ENCODE data around the gene VDAC1. TPM values are rescaled to one million over a fixed set of nuclear protein-coding genes. Genes with fewer than 3 reads are reported as not detected.
A peak's percentile ranks its signal among the peaks of the same experiment; 100 is the strongest.
"Not testable (repeated sequence)": the region's sequence is repeated elsewhere in the genome, so short reads cannot be mapped to it uniquely, and the experiment has no call there.

VDAC1 gene
- total RNA-seq, 2 donors from 2014 or later, result 202 to 226 TPM

GRCh38 chr5:134037160-134037559, 32.4 kb upstream of the VDAC1 start:
- Histone ChIP-seq H3K4me1 (ENCODE audit: control insufficient read depth, insufficient read depth, low read length) (no peaks in the 10 kb centered on the region), H3K27ac (ENCODE audit: low read depth, low read length) (no peak overlapping the region), H3K9ac (ENCODE audit: extremely low read depth, low read length, poor library complexity, severe bottlenecking) (no peak overlapping the region), H3K4me3 (ENCODE audit: low read length) (no peak overlapping the region), H3K27me3 (ENCODE audit: control insufficient read depth, insufficient read depth, low read length, poor library complexity, severe bottlenecking) (no peaks in the 10 kb centered on the region), H3K36me3 (ENCODE audit: control insufficient read depth, insufficient read depth, low read length) (no peaks in the 10 kb centered on the region), H3K9me3 (ENCODE audit: control insufficient read depth, low read length) (no peaks in the 10 kb centered on the region)
- Mint-ChIP-seq H3K9me3 (peaks cover 2% of the 10 kb centered on the region), H3K4me3 (no peak overlapping the region), H3K27ac (no peak overlapping the region), H3K36me3 (ENCODE audit: low read depth) (no peaks in the 10 kb centered on the region), H3K27me3 (ENCODE audit: insufficient read depth) (no peaks in the 10 kb centered on the region), H3K4me1 (peaks cover 8% of the 10 kb centered on the region)
- DNase-seq, result no peak
- TF ChIP-seq CTCF (conservative IDR thresholded peaks at IDR 0.05), result peak; percentile 16
- WGBS, 2 experiments (ENCODE audit: insufficient coverage in 1 of 2, insufficient read length in 1 of 2), result 74 to 80% methylated on average over 2 of the region's 2 CpGs

- Mint-ChIP-seq H3K27me3 (ENCODE audit: insufficient read depth) (peaks cover 1% of the 10 kb centered on the region), H3K36me3 (ENCODE audit: low read depth) (no peaks in the 10 kb centered on the region), H3K4me1 (peaks cover 8% of the 10 kb centered on the region), H3K4me3 (no peak overlapping the region), H3K27ac (no peak overlapping the region), H3K9me3 (peaks cover under 1% of the 10 kb centered on the region)
- Histone ChIP-seq H3K27me3 (ENCODE audit: control insufficient read depth, insufficient read depth, low read length, poor library complexity, severe bottlenecking) (no peaks in the 10 kb centered on the region), H3K27ac (ENCODE audit: low read depth, low read length) (no peak overlapping the region), H3K9ac (ENCODE audit: extremely low read depth, low read length, poor library complexity, severe bottlenecking) (no peak overlapping the region), H3K4me1 (ENCODE audit: control insufficient read depth, insufficient read depth, low read length) (no peaks in the 10 kb centered on the region), H3K36me3 (ENCODE audit: control insufficient read depth, insufficient read depth, low read length) (no peaks in the 10 kb centered on the region), H3K9me3 (ENCODE audit: control insufficient read depth, low read length) (no peaks in the 10 kb centered on the region), H3K4me3 (ENCODE audit: low read length) (no peak overlapping the region)
- TF ChIP-seq CTCF (conservative IDR thresholded peaks at IDR 0.05), result no peak
- WGBS, 2 experiments (ENCODE audit: insufficient coverage in 1 of 2, insufficient read length in 1 of 2), result 92 to 93% methylated on average over 14 to 18 of the region's 18 CpGs
- no peak for DNase-seq
Measured at GRCh38 chr5:134034326-134034725, 29.6 kb upstream of the VDAC1 start.

GRCh38 chr5:134030303-134030964, 25.7 kb upstream of the VDAC1 start:
- not testable (repeated sequence) for H3K9ac ChIP-seq (ENCODE audit: extremely low read depth, low read length, poor library complexity, severe bottlenecking); H3K4me1 Mint-ChIP-seq; H3K27me3 Mint-ChIP-seq (ENCODE audit: insufficient read depth); H3K27ac ChIP-seq (ENCODE audit: low read depth, low read length); H3K9me3 ChIP-seq (ENCODE audit: control insufficient read depth, low read length); H3K36me3 Mint-ChIP-seq (ENCODE audit: low read depth); H3K4me1 ChIP-seq (ENCODE audit: control insufficient read depth, insufficient read depth, low read length); H3K27ac Mint-ChIP-seq; H3K9me3 Mint-ChIP-seq; H3K36me3 ChIP-seq (ENCODE audit: control insufficient read depth, insufficient read depth, low read length); H3K4me3 Mint-ChIP-seq; H3K4me3 ChIP-seq (ENCODE audit: low read length); H3K27me3 ChIP-seq (ENCODE audit: control insufficient read depth, insufficient read depth, low read length, poor library complexity, severe bottlenecking); DNase-seq
- WGBS, 2 experiments (ENCODE audit: insufficient coverage in 1 of 2, insufficient read length in 1 of 2), result 92 to 95% methylated on average over 3 to 4 of the region's 4 CpGs

DNA sequence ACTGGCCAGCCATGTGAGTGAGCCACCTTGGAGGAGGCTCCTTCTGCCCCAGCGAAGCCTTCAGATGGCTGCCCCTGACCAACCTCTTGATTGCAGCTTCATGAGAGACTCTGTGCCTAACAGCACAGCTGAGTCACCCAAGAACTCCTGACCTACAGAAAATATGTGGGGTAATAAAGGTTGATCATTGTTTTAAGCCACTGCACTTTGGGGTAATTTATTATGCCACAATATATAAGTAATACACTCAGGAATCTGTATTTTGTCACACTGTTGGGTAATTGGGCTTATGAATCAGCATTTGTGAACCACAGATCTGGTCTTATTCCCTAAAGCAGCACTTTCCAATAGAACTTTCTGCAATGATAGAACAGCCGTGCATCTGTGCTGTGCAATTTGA, 24.4 kb upstream of the VDAC1 start:
- whole genome bisulfite sequencing, 2 experiments (ENCODE audit: insufficient coverage in 1 of 2, insufficient read length in 1 of 2), result 89 to 100% methylated on average over 1 to 2 of the region's 2 CpGs
- no peak overlapping the region for H3K27ac ChIP-seq (ENCODE audit: low read depth, low read length)
- Mint-ChIP-seq H3K36me3 (ENCODE audit: low read depth) (no peaks in the 10 kb centered on the region), H3K4me1 (peaks cover 4% of the 10 kb centered on the region), H3K27me3 (ENCODE audit: insufficient read depth) (peaks cover 1% of the 10 kb centered on the region), H3K27ac (no peak overlapping the region), H3K4me3 (no peak overlapping the region), H3K9me3 (no peaks in the 10 kb centered on the region)
- no peak overlapping the region for H3K9ac ChIP-seq (ENCODE audit: extremely low read depth, low read length, poor library complexity, severe bottlenecking)
- H3K36me3 ChIP-seq (ENCODE audit: control insufficient read depth, insufficient read depth, low read length), result no peaks in the 10 kb centered on the region
- H3K4me1 ChIP-seq (ENCODE audit: control insufficient read depth, insufficient read depth, low read length), result no peaks in the 10 kb centered on the region
- H3K4me3 ChIP-seq (ENCODE audit: low read length), result no peak overlapping the region
- no peaks in the 10 kb centered on the region for H3K9me3 ChIP-seq (ENCODE audit: control insufficient read depth, low read length)
- no peak for TF ChIP-seq CTCF (conservative IDR thresholded peaks at IDR 0.05)
- H3K27me3 ChIP-seq (ENCODE audit: control insufficient read depth, insufficient read depth, low read length, poor library complexity, severe bottlenecking), result no peaks in the 10 kb centered on the region
- no peak for DNase-seq
